GM10248 (cell line): Measurements from ENCODE around the gene PCBP4.

Source experiments
- CTCF ChIA-PET: fragments of 300-600 bp; sonication (Branson Sonifier 250); formaldehyde crosslinking; extraction: SDS; loops from one replicate; lab custom pipeline; 2021; ENCODE audit warnings: antibody characterized with exemption; lab: Yijun Ruan, JAX
- POLR2A ChIA-PET: fragments of 350-650 bp; sonication (Branson Sonifier 250); formaldehyde crosslinking; extraction: SDS; loops from one replicate; lab custom pipeline; 2020; ENCODE audit warnings: antibody characterized with exemption; lab: Yijun Ruan, JAX
- DNase-seq: peaks from one replicate; pipeline ENCODE4 v3.0.0; 2012; ENCODE audit errors: extremely low spot score
- TF ChIP-seq, protein P1 (sequence below): IDR thresholded peaks from 2 replicates; pipeline ENCODE4 v1.5.1; 2012; ENCODE audit warnings: mild to moderate bottlenecking, low read depth; ENCODE audit errors: extremely low read depth, missing control alignments, control extremely low read depth

The PCBP4 gene

DNA sequence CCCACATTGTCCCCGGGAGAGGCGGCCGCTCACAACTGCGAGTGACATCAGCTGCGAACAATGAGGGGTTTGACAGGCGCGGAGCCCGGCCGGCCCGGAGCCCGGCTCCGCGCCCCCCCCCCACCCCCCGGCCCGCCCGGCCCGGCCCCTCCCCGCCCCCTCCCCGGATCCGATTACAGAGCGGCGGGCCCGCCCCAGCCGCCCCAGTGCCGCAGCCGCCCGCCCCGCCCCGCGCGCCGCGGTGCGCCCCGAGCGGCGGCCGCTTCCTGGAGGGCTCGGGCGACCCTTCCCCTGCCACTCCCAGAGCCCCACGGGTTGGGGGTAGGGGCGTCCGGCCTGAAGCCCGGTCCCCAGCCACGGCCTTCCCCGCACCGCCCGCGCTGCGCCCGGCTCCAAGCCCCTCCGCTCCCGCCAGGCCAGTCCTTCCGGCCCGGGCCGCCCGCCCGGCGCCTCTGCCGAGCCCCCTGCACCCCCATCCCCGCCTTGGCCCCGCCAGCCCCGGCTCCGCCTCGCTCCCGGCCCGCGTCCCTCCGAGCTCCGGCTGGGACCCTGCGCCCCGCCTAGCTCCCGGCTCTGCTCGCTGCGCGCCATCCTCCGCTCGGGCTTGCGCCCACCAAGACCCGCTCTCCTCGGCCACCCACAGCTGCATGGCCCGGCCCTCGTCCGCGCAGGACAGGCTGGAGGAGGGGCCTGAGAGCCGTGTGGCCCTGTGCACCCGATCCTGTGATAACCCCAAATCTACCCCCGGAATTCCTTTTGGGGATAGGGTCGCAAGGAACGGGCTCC is at the start of gene PCBP4:
PCBP4 (minus strand) TSS at position 71 of the 786 bp plus-strand sequence. CDS start 6,214 bp downstream, outside the sequence.
- TF ChIP-seq, protein P1, sequence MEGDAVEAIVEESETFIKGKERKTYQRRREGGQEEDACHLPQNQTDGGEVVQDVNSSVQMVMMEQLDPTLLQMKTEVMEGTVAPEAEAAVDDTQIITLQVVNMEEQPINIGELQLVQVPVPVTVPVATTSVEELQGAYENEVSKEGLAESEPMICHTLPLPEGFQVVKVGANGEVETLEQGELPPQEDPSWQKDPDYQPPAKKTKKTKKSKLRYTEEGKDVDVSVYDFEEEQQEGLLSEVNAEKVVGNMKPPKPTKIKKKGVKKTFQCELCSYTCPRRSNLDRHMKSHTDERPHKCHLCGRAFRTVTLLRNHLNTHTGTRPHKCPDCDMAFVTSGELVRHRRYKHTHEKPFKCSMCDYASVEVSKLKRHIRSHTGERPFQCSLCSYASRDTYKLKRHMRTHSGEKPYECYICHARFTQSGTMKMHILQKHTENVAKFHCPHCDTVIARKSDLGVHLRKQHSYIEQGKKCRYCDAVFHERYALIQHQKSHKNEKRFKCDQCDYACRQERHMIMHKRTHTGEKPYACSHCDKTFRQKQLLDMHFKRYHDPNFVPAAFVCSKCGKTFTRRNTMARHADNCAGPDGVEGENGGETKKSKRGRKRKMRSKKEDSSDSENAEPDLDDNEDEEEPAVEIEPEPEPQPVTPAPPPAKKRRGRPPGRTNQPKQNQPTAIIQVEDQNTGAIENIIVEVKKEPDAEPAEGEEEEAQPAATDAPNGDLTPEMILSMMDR, result no peak
- peak; percentile 57 for DNase-seq
- POLR2A ChIA-PET, result no interaction called here
- CTCF ChIA-PET, result interaction anchor here (0.7 to 6.0 kb wide), 2 partner anchors 25 to 155 kb away, joined by 3 to 40 read pairs; partner anchors contain the start of genes PARP3 and RRP9

DNA sequence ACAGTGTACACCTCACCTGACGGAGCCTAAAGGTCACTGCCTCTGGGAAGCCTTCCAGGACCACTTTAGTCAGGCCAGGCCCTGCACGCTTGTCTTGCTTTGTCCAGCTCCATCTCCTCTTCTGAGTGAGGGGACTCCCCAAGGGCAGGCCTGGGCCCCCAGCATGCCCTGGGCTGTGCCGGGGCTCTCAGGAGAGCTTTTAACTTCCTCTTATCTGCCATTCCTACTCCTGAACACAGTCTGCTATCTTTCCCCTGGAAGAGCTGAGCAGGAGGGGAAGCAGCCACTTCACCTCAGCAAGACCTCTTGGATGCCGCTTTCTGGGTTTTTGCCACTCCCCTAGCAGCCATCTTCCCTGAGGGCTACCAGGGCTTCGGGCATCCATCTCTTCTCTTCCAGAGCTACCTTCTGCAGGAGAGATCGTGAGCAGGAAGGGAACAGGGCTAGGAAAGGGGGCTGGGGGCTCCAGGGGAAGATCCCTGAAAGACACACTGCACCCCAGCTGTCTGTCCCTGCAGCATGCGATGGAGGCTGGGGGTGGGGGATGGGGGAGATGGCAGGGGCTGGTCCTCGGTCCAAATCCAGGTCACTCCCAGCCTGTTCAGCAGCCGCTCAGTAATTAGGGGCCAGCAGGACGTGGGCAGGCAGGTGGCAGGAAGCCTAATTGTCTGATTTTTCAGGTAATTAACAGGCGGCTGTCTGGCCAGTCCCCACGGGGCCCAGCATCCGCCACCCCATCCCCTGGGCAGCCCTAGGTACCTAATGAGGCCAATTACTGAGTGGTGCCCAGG is 48.4 kb upstream of the PCBP4 start:
- TF ChIP-seq, protein P1, result no peak
- POLR2A ChIA-PET, result interaction anchor here (0.5 kb wide), 1 partner anchor 13 kb away, joined by 3 read pairs; no protein-coding TSS in a partner anchor
- CTCF ChIA-PET, result interaction anchor here (0.8 to 9.1 kb wide), 6 partner anchors 13 to 107 kb away, joined by 3 to 91 read pairs (median 12); no protein-coding TSS in a partner anchor
- no peak for DNase-seq

DNA sequence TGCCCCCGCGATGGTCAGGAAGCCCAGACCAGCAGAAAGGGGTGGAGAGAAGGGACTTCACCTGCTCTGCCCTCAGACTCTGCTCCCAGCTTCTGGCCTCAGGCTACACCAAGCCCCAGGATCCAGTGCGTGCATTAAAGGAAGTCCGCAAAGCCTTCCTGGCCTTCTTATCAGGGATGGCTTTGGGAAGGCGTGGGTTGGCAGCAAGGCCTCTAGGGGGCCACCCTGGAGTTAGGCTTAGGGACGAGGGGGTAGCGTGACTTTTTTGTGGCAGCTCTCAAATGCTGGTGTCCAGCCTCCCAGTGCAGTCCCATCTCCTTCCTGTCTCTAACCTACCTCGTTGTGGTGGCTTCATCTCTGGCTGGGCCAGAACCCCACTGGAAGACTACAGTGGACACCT is 47.4 kb upstream of the PCBP4 start:
- CTCF ChIA-PET, result interaction anchor here (1.0 to 9.1 kb wide), 7 partner anchors 9 to 108 kb away, joined by 3 to 91 read pairs (median 12); no protein-coding TSS in a partner anchor
- no peak for DNase-seq

DNA sequence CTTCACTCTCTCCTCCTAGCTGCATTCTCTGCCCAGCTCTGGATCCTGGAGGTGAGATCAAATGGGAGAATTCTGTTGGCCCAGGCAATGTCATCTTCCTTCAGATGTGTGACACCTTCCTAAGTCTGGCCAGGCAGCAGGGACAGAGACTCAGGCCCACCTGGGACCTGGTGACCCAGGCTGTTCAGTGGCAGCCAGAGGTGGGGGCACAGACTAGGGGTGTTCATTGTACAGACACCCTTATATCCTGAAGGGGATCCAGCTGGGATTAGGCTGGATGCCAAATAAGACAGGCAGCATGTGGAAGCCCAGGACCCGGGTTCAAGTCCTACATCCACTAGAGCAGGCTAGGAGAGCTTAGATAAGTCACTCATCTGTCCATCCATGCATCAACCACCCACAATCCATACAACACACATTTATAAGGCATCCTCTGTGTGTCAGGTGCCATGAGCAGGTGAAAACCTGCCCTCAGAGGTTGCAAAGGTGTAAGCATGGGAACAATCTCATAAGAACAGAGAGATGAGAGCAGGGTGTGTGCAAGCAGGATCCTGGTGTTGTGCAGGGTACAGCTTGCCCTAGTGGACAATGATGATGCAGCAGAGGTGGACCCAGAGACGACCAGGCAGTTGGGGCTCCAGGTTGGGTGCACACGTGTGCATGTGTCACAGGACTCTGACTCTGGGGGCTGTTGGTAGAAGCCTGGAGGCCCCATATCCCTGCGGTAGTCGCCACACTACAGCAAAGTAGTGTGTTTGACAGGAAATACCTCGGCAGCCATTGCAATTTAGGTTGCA is 46.7 kb upstream of the PCBP4 start:
- DNase-seq, result no peak
- ChIA-PET POLR2A (interaction anchor here (0.6 kb wide), 1 partner anchor 192 kb away, joined by 3 read pairs; no protein-coding TSS in a partner anchor), CTCF (interaction anchor here (0.8 to 9.1 kb wide), 8 partner anchors 9 to 118 kb away, joined by 3 to 91 read pairs (median 8); no protein-coding TSS in a partner anchor)
- TF ChIP-seq, protein P1, result no peak

More for the DNA sequence above, 47.4 kb upstream of the PCBP4 start:
- POLR2A ChIA-PET, result interaction anchor here (0.6 kb wide), 1 partner anchor 191 kb away, joined by 3 read pairs; no protein-coding TSS in a partner anchor
- TF ChIP-seq, protein P1, result no peak

DNA sequence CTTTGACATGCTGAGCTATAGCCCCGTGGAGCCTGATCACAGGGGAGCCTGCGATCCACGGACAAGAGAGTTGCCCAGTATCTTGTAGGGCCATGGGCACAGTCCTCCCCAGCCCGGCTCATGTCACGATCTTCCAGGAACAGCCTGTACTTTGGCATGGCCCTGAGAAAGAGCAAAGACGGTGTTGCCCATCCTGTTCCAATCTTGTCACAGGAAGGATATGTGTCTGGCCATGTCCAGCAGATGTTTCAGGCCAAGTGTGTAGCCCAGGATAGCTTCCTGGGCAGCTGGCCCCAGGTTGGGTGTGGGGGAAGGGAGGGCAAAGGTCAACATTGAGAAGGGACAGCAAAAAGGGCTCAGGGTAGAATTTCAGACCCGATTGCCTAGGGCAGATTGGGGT is 45.4 kb upstream of the PCBP4 start:
- DNase-seq, result no peak
- TF ChIP-seq, protein P1, result no peak
- CTCF ChIA-PET, result interaction anchor here (1.0 to 9.1 kb wide), 9 partner anchors 10 to 327 kb away, joined by 3 to 91 read pairs (median 5); partner anchors contain the start of genes ABHD14B and PARP3
- POLR2A ChIA-PET, result no interaction called here
